GM12892 (cell line): Measurements from ENCODE around the gene FOXK2.

Experiments used
- DNase-seq: peaks from one replicate; pipeline ENCODE4 v3.0.0; 2011; ENCODE audit not compliant: insufficient read length
- FAIRE-seq: peaks from 2 replicates; lab custom pipeline; 2011; peaks lifted over from hg19 to GRCh38; lab: Jason Lieb, UNC
- POLR2A ChIP-seq: IDR thresholded peaks from 2 replicates; pipeline ENCODE4 v1.6.1; 2011; ENCODE audit warnings: low read depth, low read length, control low read depth
- POLR2AphosphoS5 ChIP-seq: IDR thresholded peaks from 2 replicates; pipeline ENCODE4 v1.6.1; 2011; ENCODE audit warnings: low read depth, low read length, control low read depth
- TAF1 ChIP-seq: IDR thresholded peaks from 2 replicates; pipeline ENCODE4 v1.6.1; 2011; ENCODE audit warnings: low read depth, mild to moderate bottlenecking, control low read depth, low read length, borderline replicate concordance

FOXK2 gene

GRCh38 chr17:82489851-82490511, 29.6 kb upstream of the FOXK2 start:
- DNase-seq (no peak), FAIRE-seq (no peak)
- TF ChIP-seq TAF1 (no peak), POLR2A (no peak), POLR2AphosphoS5 (no peak)

- TF ChIP-seq TAF1 (no peak), POLR2A (no peak), POLR2AphosphoS5 (no peak)
- FAIRE-seq (no peak), DNase-seq (no peak)
Measured at GRCh38 chr17:82490512-82491195, 28.9 kb upstream of the FOXK2 start.

GRCh38 chr17:82491196-82491530, 28.4 kb upstream of the FOXK2 start:
- TF ChIP-seq POLR2AphosphoS5 (no peak), POLR2A (no peak), TAF1 (no peak)
- DNase-seq = no peak
- no peak for FAIRE-seq

- DNase-seq (no peak), FAIRE-seq (no peak)
- no peak for TF ChIP-seq POLR2A
- no peak for TF ChIP-seq POLR2AphosphoS5
- no peak for TF ChIP-seq TAF1
Measured at GRCh38 chr17:82491533-82491932, 28.0 kb upstream of the FOXK2 start.

GRCh38 chr17:82492643-82493225, 26.8 kb upstream of the FOXK2 start:
- FAIRE-seq (no peak), DNase-seq (no peak)
- TF ChIP-seq POLR2A = no peak
- no peak for TF ChIP-seq TAF1
- TF ChIP-seq POLR2AphosphoS5 = no peak

GRCh38 chr17:82493226-82493781, 26.2 kb upstream of the FOXK2 start:
- TF ChIP-seq TAF1 (no peak), POLR2A (no peak), POLR2AphosphoS5 (no peak)
- no peak for FAIRE-seq
- DNase-seq = no peak

- peak; percentile 90 for FAIRE-seq
- peak; percentile 81 for DNase-seq
- TF ChIP-seq POLR2A = no peak
- no peak for TF ChIP-seq POLR2AphosphoS5
- no peak for TF ChIP-seq TAF1
Measured at GRCh38 chr17:82494236-82495055, 25.1 kb upstream of the FOXK2 start.

GRCh38 chr17:82495844-82496528, 23.5 kb upstream of the FOXK2 start:
- DNase-seq (no peak), FAIRE-seq (no peak)
- TF ChIP-seq POLR2A = no peak
- no peak for TF ChIP-seq TAF1
- no peak for TF ChIP-seq POLR2AphosphoS5

GRCh38 chr17:82496529-82497434, 22.8 kb upstream of the FOXK2 start:
- FAIRE-seq (peak; percentile 99), DNase-seq (peak; percentile 85)
- peak; percentile 15; the same call in 1 of the 2 replicates for TF ChIP-seq POLR2AphosphoS5
- peak; percentile 54; the same call in 1 of the 2 replicates for TF ChIP-seq POLR2A
- no peak for TF ChIP-seq TAF1

- FAIRE-seq (no peak), DNase-seq (no peak)
- no peak for TF ChIP-seq TAF1
- TF ChIP-seq POLR2A = no peak
- no peak for TF ChIP-seq POLR2AphosphoS5
Measured at GRCh38 chr17:82497483-82498405, 21.8 kb upstream of the FOXK2 start.

- no peak for FAIRE-seq
- no peak for DNase-seq
- TF ChIP-seq TAF1 = no peak
- no peak for TF ChIP-seq POLR2AphosphoS5
- TF ChIP-seq POLR2A = no peak
Measured at GRCh38 chr17:82502207-82502606, 17.3 kb upstream of the FOXK2 start.
